ENCODE data around the gene MIB1. TPM values are rescaled to one million over a fixed set of nuclear protein-coding genes. Genes with fewer than 3 reads are reported as not detected.

The MIB1 gene
- total and polyA plus RNA-seq, 9 of the 15 experiments (the other 6 are each of a cell fraction or from before 2014, with no cell fraction given) = 7.2 to 43.8 (median 23.2) TPM

DNA sequence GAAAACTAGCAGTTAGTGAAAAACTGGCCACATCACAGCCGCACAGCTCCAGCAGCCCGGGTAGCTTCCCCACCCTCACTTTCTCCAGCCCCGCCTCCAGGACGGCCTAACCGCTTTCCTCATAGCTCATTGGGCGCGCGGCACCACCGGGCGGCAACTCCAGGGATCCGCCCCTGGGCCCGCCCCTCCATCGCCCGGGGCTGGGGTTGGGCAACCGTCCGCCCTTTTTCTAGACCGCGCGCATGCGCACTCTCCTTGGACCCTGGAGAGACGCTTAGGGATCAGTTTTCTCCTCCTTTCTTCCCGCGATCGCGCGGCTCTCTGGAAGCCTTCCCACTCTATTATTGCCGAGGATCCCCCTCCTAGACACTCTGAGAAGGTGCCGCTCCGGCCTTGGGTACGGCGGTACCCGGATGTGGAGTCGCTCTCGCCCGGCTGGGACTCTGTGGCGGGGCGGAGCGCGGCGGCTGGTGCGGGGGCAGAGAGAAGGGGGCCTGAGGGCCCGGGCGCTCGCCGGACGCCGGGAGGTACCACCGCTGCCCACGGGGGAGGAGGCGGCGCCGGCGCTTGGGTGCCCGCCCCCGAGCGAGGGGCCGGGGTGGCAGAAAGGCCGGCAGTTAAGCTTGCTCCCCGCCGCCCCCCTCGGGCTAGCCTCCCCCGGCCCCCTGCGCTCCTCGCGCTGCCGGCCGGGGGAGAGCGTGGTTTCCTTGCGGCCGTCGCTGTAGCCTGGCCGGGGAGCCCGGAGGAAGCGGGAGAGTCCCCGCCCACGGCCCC, at the start of gene MIB1 (continued):
- TF ChIP-seq, protein P1, sequence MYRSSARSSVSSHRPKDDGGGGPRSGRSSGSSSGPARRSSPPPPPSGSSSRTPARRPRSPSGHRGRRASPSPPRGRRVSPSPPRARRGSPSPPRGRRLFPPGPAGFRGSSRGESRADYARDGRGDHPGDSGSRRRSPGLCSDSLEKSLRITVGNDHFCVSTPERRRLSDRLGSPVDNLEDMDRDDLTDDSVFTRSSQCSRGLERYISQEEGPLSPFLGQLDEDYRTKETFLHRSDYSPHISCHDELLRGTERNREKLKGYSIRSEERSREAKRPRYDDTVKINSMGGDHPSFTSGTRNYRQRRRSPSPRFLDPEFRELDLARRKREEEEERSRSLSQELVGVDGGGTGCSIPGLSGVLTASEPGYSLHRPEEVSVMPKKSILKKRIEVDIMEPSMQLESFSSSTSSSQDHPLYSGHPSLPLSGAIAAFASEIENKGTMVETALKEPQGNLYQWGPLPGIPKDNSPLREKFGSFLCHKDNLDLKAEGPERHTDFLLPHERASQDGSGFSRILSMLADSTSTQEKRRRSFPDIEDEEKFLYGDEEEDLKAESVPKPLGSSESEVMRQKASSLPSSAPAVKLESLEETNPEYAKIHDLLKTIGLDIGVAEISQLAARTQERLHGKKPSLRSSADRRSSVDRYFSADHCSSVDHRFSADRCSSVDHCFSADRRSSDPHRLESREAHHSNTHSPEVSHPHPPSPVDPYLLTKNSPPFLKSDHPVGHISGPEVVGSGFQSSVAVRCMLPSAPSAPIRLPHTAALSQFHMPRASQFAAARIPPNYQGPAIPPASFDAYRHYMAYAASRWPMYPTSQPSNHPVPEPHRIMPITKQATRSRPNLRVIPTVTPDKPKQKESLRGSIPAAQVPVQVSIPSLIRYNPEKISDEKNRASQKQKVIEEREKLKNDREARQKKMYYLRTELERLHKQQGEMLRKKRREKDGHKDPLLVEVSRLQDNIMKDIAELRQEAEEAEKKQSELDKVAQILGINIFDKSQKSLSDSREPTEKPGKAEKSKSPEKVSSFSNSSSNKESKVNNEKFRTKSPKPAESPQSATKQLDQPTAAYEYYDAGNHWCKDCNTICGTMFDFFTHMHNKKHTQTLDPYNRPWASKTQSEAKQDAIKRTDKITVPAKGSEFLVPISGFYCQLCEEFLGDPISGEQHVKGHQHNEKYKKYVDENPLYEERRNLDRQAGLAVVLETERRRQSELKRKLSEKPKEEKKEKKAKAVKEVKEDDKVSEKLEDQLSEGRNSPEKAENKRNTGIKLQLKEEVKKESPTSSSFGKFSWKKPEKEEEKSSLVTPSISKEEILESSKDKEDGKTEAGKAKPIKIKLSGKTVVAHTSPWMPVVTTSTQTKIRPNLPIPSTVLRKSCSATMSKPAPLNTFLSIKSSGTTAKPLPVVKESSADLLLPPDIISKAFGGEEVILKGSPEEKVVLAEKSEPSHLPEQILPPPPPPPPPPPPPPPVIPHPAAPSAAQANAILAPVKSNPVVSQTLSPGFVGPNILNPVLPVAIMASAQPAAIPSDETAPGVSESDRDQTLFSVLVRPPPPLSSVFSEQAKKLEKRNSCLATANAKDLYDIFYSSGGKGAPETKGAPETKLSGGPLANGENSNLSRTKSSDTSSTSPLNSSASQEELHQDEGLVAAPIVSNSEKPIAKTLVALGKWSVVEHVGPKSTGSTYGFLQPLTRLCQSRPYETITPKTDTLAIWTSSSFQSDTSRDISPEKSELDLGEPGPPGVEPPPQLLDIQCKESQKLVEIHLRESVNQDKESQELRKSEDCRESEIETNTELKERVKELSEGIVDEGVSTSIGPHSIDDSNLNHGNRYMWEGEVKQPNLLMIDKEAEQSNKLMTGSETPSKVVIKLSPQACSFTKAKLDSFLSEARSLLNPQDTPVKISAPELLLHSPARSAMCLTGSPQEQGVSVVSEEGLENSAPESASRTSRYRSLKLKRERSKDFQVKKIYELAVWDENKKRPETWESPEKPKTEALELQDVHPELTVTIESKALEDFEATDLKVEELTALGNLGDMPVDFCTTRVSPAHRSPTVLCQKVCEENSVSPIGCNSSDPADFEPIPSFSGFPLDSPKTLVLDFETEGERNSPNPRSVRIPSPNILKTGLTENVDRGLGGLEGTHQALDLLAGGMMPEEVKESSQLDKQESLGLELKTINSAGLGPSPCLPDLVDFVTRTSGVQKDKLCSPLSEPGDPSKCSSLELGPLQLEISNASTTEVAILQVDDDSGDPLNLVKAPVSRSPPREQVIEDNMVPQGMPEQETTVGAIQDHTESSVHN (IDR thresholded peaks at IDR 0.05; ENCODE audit: borderline replicate concordance in 1 of 2, low read depth in 1 of 2) = no peak
- no peak for TF ChIP-seq ETV5 (CRISPR knock-in tag; IDR thresholded peaks at IDR 0.05; ENCODE audit: low read depth)
- TF ChIP-seq ZNF436 (CRISPR knock-in tag; IDR thresholded peaks at IDR 0.05) = no peak
- no peak for TF ChIP-seq STAT5B (CRISPR knock-in tag; IDR thresholded peaks at IDR 0.05)
- TF ChIP-seq, protein P2, sequence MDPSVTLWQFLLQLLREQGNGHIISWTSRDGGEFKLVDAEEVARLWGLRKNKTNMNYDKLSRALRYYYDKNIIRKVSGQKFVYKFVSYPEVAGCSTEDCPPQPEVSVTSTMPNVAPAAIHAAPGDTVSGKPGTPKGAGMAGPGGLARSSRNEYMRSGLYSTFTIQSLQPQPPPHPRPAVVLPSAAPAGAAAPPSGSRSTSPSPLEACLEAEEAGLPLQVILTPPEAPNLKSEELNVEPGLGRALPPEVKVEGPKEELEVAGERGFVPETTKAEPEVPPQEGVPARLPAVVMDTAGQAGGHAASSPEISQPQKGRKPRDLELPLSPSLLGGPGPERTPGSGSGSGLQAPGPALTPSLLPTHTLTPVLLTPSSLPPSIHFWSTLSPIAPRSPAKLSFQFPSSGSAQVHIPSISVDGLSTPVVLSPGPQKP (CRISPR knock-in tag; IDR thresholded peaks at IDR 0.05) = no peak
- TF ChIP-seq RFX5 (IDR thresholded peaks at IDR 0.05; ENCODE audit: low read depth, low read length) = no peak
- no peak for TF ChIP-seq BCOR (IDR thresholded peaks at IDR 0.05)
- no peak for TF ChIP-seq DIDO1 (tag; IDR thresholded peaks at IDR 0.05; ENCODE audit: low read depth)
- peak; percentile 58 for TF ChIP-seq HMGN3 (IDR thresholded peaks at IDR 0.05; ENCODE audit: borderline replicate concordance, extremely low read depth, insufficient read length, low read depth, low read length)
- TF ChIP-seq, protein P3, sequence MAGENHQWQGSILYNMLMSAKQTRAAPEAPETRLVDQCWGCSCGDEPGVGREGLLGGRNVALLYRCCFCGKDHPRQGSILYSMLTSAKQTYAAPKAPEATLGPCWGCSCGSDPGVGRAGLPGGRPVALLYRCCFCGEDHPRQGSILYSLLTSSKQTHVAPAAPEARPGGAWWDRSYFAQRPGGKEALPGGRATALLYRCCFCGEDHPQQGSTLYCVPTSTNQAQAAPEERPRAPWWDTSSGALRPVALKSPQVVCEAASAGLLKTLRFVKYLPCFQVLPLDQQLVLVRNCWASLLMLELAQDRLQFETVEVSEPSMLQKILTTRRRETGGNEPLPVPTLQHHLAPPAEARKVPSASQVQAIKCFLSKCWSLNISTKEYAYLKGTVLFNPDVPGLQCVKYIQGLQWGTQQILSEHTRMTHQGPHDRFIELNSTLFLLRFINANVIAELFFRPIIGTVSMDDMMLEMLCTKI (IDR thresholded peaks at IDR 0.05; ENCODE audit: partially characterized antibody) = no peak
- no peak for TF ChIP-seq FUS (optimal IDR thresholded peaks at IDR 0.05; ENCODE audit: low read depth, low read length)
- no peak for TF ChIP-seq TCF7L2 (IDR thresholded peaks at IDR 0.05; ENCODE audit: low read depth, low read length)
- no peak for TF ChIP-seq NUFIP1 (IDR thresholded peaks at IDR 0.05; ENCODE audit: partially characterized antibody)
- no peak for TF ChIP-seq ATF1 (CRISPR knock-in tag; IDR thresholded peaks at IDR 0.05)
- TF ChIP-seq ATF1 (tag; IDR thresholded peaks at IDR 0.05) = peak; percentile 32; the same call in 1 of the 2 replicates
- TF ChIP-seq CBX8 (IDR thresholded peaks at IDR 0.05; ENCODE audit: borderline replicate concordance, extremely low read depth, low read depth, low read length, poor library complexity, severe bottlenecking) = no peak
- no peak for TF ChIP-seq PHB (CRISPR knock-in tag; IDR thresholded peaks at IDR 0.05)
- TF ChIP-seq CEBPB (tag; IDR thresholded peaks at IDR 0.05) = peak; percentile 98
